CD14-positive monocyte (primary cell): ENCODE data around the gene CACNA1H. TPM values are rescaled to one million over a fixed set of nuclear protein-coding genes. Genes with fewer than 3 reads are reported as not detected.

Experiments
- DNase-seq, 3 donors: peaks; one replicate each; pipeline ENCODE4 v3.0.0-alpha.2; 2011 to 2022
- H2AFZ ChIP-seq: 2 replicates; pipeline ENCODE4 v1.6.0; 2012; ENCODE audit warnings: mild to moderate bottlenecking, low read depth, low read length, inconsistent platforms; ENCODE audit not compliant: insufficient read depth, poor library complexity, severe bottlenecking
- H3K27ac ChIP-seq, 2 donors: 1 replicate in 1 of 2; 2 replicates in 1 of 2; pipeline ENCODE4 v1.5.1; 2012 to 2013; ENCODE audit warnings: low read length in 2 of 2, control low read depth in 1 of 2, inconsistent platforms in 1 of 2, low read depth in 1 of 2, mild to moderate bottlenecking in 1 of 2
- H3K27me3 ChIP-seq, 2 donors: one replicate each; pipeline versions ENCODE4 v1.6.0 to v1.6.1; 2011 to 2013; ENCODE audit warnings: low read length in 2 of 2; ENCODE audit not compliant: control insufficient read depth in 2 of 2, insufficient read depth in 2 of 2
- H3K36me3 ChIP-seq, 2 donors: replicated peaks in 1 of 2; 1 replicate in 1 of 2; 2 replicates in 1 of 2; pipeline versions ENCODE4 v1.5.1 to v1.6.1; 2012 to 2013; ENCODE audit warnings: low read length in 2 of 2, control low read depth in 1 of 2, inconsistent platforms in 1 of 2, mild to moderate bottlenecking in 1 of 2; ENCODE audit not compliant: insufficient read depth in 2 of 2, control insufficient read depth in 1 of 2
- H3K4me1 ChIP-seq, 2 donors: 1 replicate in 1 of 2; 2 replicates in 1 of 2; pipeline versions ENCODE4 v1.5.1 to v1.6.1; 2012 to 2013; ENCODE audit warnings: low read length in 2 of 2, control low read depth in 1 of 2, inconsistent platforms in 1 of 2, mild to moderate bottlenecking in 1 of 2, moderate library complexity in 1 of 2; ENCODE audit not compliant: insufficient read depth in 2 of 2, control insufficient read depth in 1 of 2
- H3K4me2 ChIP-seq: replicated peaks from 2 replicates; pipeline ENCODE3; 2012; ENCODE audit warnings: low read length, moderate library complexity, mild to moderate bottlenecking; ENCODE audit not compliant: poor library complexity, severe bottlenecking; ENCODE audit errors: extremely low read depth
- H3K4me3 ChIP-seq, 3 experiments: fragments of 200-600 bp in 1 of 3; sonication (generic) in 1 of 3; replicated peaks in 1 of 3; 1 replicate in 2 of 3; 2 replicates in 1 of 3; pipeline ENCODE4 v1.5.1; 2011 to 2013; ENCODE audit warnings: low read length in 3 of 3, mild to moderate bottlenecking in 3 of 3, control low read depth in 2 of 3, low read depth in 2 of 3, inconsistent platforms in 1 of 3, moderate library complexity in 1 of 3
- H3K79me2 ChIP-seq: 2 replicates; pipeline ENCODE4 v1.6.0; 2012; ENCODE audit warnings: mild to moderate bottlenecking, control low read depth, inconsistent platforms, low read length, moderate library complexity; ENCODE audit not compliant: insufficient read depth
- H3K9ac ChIP-seq: 2 replicates; pipeline ENCODE4 v1.6.0; 2017; ENCODE audit warnings: low read length, mild to moderate bottlenecking; ENCODE audit not compliant: insufficient read depth, poor library complexity, severe bottlenecking
- H3K9me3 ChIP-seq, 2 donors: replicated peaks in 1 of 2; 1 replicate in 1 of 2; 2 replicates in 1 of 2; pipeline versions ENCODE4 v1.5.1 to v1.6.1; 2012 to 2013; ENCODE audit warnings: low read length in 2 of 2, control low read depth in 1 of 2; ENCODE audit not compliant: control insufficient read depth in 1 of 2, insufficient read depth in 1 of 2
- H4K20me1 ChIP-seq: 2 replicates; pipeline ENCODE4 v1.6.0; 2012; ENCODE audit warnings: mild to moderate bottlenecking, low read length, control low read depth, moderate library complexity; ENCODE audit not compliant: insufficient read depth
- H3K27ac Mint-ChIP-seq, 7 donors: one replicate each; pipeline ENCODE4 v1.8.0; 2020; ENCODE audit warnings: mild to moderate bottlenecking in 7 of 7, mixed read lengths in 7 of 7, moderate library complexity in 6 of 7, inconsistent platforms in 2 of 7
- H3K27me3 Mint-ChIP-seq, 3 donors: one replicate each; pipeline ENCODE4 v1.8.0; 2021 to 2022; ENCODE audit warnings: low read depth in 3 of 3, mild to moderate bottlenecking in 3 of 3, mixed read lengths in 3 of 3, moderate library complexity in 3 of 3, inconsistent platforms in 1 of 3
- H3K36me3 Mint-ChIP-seq, 2 donors: one replicate each; pipeline ENCODE4 v1.8.0; 2020; ENCODE audit warnings: mixed read lengths in 2 of 2, inconsistent platforms in 1 of 2, mild to moderate bottlenecking in 1 of 2
- H3K4me1 Mint-ChIP-seq: one replicate; pipeline ENCODE4 v1.8.0; 2020; ENCODE audit warnings: mild to moderate bottlenecking, mixed read lengths
- H3K4me3 Mint-ChIP-seq, 2 donors: one replicate each; pipeline ENCODE4 v1.8.0; 2020; ENCODE audit warnings: mild to moderate bottlenecking in 2 of 2, mixed read lengths in 2 of 2, moderate library complexity in 1 of 2
- H3K9me3 Mint-ChIP-seq, 7 donors: one replicate each; pipeline ENCODE4 v1.8.0; 2020 to 2022; ENCODE audit warnings: mixed read lengths in 7 of 7, mild to moderate bottlenecking in 6 of 7, moderate library complexity in 6 of 7, inconsistent platforms in 2 of 7
- CTCF ChIP-seq: fragments of 200-600 bp; IDR thresholded peaks from one replicate; pipeline ENCODE4 v1.8.0; 2022; ENCODE audit warnings: antibody characterized with exemption, mild to moderate bottlenecking
- WGBS: methylation state at CpG from one replicate; pipeline ENCODE4 v1.1.5; 2013; ENCODE audit warnings: missing lambda C conversion rate; ENCODE audit not compliant: insufficient coverage; 5-methylcytosine and 5-hydroxymethylcytosine counted together
- intact Hi-C, 2 donors: fragments of 100-400 bp; cut with micrococcal nuclease; formaldehyde crosslinking; loops; one replicate each; pipeline versions ENCODE4 v1.15.0 to v1.15.1; 2023
- polyA plus RNA-seq, 3 donors: library from polyadenylated mRNA; depleted of rRNA in 1 of 3; unstranded in 2 of 3; stranded (reverse) in 1 of 3; fragments of 300-500 nt in 2 of 3; fragments of >200 nt in 1 of 3; fragmentation: Illumina TruSeq in 2 of 3; gene quantifications; 1 replicate in 2 of 3; 2 replicates in 1 of 3; pipeline ENCODE4 v1.2.3, GENCODE V29; 2012 to 2021

CACNA1H gene
- polyA plus RNA-seq, 3 donors, result not detected

GRCh38 chr16:1159325-1159972 is 6.5 kb downstream of the CACNA1H start:
- no peak overlapping the region for H2AFZ ChIP-seq
- Mint-ChIP-seq H3K36me3 (no peaks in the 10 kb centered on the region), H3K27ac (no peak overlapping the region), H3K4me3 (no peak overlapping the region), H3K27me3 (peaks cover 11 to 40% (median 25%) of the 10 kb centered on the region in 3 donors), H3K4me1 (no peaks in the 10 kb centered on the region), H3K9me3 (peaks cover 0 to 1% (median 0%) of the 10 kb centered on the region in 7 donors)
- no peaks in the 10 kb centered on the region for H3K9me3 ChIP-seq
- 61% methylated on average over 24 of the region's 28 CpGs for WGBS
- no peak for DNase-seq
- no peaks in the 10 kb centered on the region for H3K4me1 ChIP-seq
- no peak for TF ChIP-seq CTCF
- no peaks in the 10 kb centered on the region for H3K36me3 ChIP-seq
- H3K4me3 ChIP-seq, result no peak overlapping the region
- H3K4me2 ChIP-seq, result no peak overlapping the region
- peaks cover 3 to 12% of the 10 kb centered on the region in 2 donors for H3K27me3 ChIP-seq
- intact Hi-C loops, result no loop called here
- no peak overlapping the region for H3K27ac ChIP-seq
- no peak overlapping the region for H3K9ac ChIP-seq
- no peaks in the 10 kb centered on the region for H3K79me2 ChIP-seq
- no peaks in the 10 kb centered on the region for H4K20me1 ChIP-seq

GRCh38 chr16:1159973-1160772 is 7.3 kb downstream of the CACNA1H start:
- H3K9me3 Mint-ChIP-seq, result peaks cover 0 to 1% (median 0%) of the 10 kb centered on the region in 7 donors
- Histone ChIP-seq H3K27me3 (peaks cover 0 to 6% of the 10 kb centered on the region in 2 donors), H3K4me3 (no peak overlapping the region), H4K20me1 (no peaks in the 10 kb centered on the region), H3K4me1 (no peaks in the 10 kb centered on the region), H3K9ac (no peak overlapping the region), H3K79me2 (no peaks in the 10 kb centered on the region), H2AFZ (no peak overlapping the region), H3K4me2 (no peak overlapping the region), H3K36me3 (no peaks in the 10 kb centered on the region), H3K27ac (no peak overlapping the region), H3K9me3 (no peaks in the 10 kb centered on the region)
- H3K4me3 Mint-ChIP-seq, result no peak overlapping the region
- H3K36me3 Mint-ChIP-seq, result no peaks in the 10 kb centered on the region
- no peak overlapping the region for H3K27ac Mint-ChIP-seq
- H3K27me3 Mint-ChIP-seq, result peaks cover 8 to 36% (median 24%) of the 10 kb centered on the region in 3 donors
- no peaks in the 10 kb centered on the region for H3K4me1 Mint-ChIP-seq
- TF ChIP-seq CTCF, result no peak
- DNase-seq, result no peak
- 75% methylated on average over 56 of the region's 56 CpGs for WGBS
- intact Hi-C loops, result no loop called here
